Measurements from ENCODE around the gene ABCC8.

The ABCC8 gene

DNA sequence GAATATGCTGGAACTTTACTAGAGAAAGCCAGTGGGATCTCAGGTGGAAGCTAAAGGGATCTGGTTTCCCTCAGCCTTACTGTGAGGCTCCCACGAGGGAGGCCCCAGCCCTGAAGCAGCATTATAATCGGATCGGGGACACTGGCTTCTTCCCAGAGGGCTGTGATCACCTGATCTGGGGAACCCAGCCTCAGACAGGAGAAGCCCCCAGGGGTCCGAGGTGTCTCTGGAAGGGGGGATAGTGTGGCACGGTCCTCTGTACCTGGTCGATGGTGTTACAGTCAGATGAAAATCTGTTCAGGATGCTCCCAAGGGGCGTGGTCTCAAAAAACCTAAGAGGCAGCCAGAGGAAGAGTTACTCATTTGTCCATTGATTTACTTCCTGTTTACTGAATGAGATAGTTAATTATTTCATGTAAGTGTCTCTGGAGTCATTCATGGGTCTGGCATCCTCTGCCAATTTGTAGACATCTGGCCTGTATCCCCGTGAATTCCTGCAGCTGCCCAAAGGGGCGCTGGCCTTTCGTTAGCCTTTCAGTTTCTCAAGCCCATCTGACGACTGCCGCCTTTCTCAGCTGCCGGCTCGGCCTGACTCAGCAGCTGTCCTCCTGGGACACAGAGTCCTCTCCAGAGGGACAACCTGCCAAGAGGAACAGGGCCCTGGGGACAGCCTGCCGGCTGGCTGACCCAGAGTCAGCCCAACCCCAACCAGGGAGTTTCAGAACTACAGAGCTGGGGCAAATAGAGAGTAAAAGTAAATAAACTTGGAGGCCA is 71.2 kb downstream of the ABCC8 start:
- no peak for DNase-seq (ENCODE audit: low spot score)

DNA sequence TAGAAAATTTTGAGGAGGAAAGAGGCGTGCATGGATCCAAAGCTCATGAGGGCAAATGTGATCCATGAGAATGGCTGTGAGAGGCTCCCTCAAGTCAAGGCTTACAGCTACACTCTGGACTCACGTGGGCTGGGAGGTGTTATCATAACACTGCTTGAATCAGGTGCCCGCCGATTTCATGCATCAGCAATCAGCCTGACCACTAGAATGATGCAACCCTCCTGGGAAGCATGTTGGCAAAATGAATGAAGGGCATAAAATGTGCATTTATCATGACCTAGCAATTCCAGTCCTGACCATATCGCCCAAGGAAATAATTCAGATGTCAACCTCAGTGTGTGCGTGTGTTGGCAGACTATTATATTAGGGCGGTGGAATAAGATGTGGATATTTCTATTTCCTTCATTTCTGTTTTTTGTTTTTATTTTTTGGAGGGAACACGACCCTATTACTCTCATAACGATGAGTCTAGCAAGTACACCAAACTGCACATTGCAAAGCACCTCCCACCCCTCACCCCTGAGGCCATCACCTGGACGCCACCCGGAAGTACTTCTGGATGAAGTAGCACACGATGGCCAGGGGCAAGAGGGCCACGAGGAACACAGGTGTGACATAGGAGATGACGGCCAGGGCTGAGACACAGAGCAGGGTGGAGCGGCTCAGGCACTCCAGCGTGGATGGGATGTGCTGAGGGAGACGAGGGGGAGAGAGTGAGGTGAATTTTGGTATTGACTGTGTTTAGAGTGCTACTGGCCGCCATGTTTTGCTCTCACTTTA is 72.5 kb downstream of the ABCC8 start:
- no peak for DNase-seq (ENCODE audit: low spot score)

DNA sequence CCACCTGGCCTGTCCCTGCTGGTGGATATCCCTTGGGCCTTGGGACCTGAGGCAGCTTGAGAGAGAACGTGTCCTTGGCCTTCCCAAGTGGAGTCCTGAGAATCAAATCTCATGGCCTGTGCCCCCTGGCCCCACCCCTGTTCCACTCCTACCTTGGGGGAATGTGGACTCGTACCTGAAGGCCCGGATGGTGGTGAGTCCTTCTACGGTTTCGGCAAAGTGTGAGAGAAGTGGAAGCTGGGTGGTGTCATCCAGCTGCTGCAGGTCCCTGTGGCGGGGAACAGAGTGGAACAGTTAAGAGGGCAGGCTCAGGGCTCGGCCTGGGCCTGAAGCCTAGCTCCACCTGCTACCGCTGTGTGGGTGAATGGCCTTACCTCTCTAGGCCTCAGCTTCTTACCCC is 74.2 kb downstream of the ABCC8 start:
- DNase-seq (ENCODE audit: low spot score) = no peak

DNA sequence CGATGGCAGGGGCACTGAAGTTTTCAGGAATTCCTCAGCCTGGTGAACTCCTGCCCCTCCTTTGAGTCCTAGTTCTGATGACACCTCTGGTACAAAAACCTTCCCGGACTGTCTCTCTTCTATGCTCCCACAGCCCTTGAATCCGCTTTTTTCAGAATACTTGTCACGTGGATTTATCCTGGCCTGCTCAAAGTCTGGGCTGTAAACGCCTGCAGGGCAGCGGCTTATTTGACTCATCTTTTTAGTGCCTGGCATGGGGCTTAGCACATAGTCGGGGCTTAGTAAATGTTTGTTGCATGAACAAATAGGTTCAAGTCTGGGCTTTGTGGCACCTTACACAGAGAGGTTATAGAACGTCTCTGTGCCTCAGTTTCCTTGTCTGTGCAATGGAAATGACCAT is 74.8 kb downstream of the ABCC8 start:
- DNase-seq (ENCODE audit: low spot score) = no peak

DNA sequence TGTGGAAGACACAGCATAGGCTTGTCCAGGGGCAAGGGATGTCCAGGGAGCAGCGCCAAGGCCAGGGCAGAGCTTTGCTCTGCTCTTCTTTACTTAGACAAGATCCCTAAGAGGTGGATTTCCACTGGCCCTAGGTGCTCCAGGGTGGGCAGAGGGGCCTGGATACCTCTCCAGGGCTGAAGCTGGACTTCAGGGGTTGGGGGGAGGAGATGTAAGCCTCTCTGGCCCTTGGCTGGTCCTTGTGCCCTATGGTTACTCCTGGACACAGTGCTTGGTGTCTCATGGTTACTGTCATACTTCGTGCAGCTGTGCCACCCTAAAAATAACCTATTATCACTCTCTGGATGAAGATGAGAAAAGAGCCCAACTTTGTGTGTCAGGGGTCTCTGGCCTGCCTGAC is 75.3 kb downstream of the ABCC8 start:
- no peak for DNase-seq (ENCODE audit: low spot score)

DNA sequence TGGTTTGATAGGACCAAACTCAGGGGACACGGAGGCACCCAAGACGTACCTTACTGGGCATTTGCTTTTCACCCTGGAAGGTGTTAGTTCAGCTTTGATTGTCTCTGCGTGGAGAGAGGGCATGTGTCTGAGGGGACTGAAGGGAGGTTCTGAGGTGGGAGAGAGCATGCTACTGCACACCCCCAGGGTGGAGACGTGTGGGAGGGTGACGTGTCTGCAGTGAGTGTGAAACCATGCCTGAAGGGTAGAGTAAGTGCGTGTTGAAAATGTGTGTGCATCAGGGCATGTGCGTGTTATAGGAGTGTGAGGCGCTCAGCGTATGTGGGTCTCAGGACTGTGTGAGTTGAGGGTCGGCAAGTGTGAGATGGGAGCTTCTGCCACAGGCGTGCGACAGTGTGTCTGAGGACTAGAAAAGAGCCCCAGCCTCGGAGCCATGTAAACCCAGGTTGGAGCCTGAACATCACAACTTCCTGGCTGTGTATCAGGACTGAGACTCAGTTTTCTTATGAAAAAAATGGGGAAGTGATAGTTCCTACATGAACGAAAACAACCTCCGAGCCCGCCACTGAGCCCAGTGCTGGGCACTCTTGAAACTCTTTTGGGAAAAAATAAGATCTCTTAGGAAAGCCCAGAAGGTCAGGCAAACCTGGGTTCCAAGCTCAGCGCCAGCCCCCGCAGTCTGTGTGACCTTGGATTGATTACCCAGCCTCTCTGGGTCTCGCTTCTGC is 76.4 kb downstream of the ABCC8 start:
- no peak for DNase-seq (ENCODE audit: low spot score)

DNA sequence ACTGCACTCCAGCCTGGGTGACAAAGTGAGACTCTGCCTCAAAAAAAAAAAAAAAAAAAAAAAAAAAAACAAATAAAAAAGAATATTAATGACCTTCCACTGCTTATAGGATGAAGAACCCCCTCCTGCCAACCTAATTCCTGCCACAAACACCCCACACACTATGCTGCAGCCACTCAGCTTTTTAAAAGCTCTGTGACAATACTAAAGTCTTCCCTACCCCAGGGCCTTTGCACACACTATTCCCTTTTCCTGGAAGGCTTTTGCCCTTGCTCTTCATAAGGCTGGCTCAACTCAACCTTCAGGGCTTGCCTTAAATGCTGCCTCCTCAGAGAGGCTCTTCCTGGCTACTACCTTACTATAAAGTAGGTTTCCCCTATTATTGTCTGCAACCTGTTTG is 77.4 kb downstream of the ABCC8 start:
- DNase-seq (ENCODE audit: low spot score) = no peak

DNA sequence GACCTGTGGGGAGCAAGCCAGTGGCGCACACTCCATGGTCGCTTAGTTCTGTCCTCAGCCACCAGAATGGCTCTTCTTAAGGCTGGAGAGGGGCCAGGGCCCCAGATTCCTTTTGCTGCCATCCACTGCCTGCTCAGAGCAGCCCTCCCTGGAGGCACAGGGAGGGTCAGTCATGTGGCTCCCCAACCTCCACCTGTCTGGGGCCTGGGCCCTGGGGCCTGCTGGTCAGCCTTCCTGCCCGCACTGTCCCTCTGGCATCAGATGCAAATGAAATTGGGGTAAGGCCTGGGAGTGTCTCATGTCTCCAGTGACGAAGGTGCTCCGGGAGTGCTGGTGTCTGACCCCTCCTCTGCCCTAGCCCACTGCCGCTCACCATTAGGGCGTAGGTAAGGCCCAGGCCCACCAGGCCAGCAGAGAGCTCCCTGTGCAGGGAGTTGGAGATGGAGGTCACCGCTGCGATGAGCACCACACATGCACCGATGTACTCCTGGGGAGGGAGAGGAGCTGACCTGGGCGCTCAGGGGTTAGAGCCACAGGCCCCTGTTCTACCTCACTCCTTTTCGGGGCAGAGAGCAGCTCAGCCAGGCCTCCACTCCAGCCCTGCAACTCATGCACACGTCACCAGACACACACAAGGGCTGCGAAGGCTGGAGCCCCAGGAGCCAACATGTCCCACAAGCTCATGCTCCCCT is 79.2 kb downstream of the ABCC8 start:
- DNase-seq (ENCODE audit: low spot score) = no peak

DNA sequence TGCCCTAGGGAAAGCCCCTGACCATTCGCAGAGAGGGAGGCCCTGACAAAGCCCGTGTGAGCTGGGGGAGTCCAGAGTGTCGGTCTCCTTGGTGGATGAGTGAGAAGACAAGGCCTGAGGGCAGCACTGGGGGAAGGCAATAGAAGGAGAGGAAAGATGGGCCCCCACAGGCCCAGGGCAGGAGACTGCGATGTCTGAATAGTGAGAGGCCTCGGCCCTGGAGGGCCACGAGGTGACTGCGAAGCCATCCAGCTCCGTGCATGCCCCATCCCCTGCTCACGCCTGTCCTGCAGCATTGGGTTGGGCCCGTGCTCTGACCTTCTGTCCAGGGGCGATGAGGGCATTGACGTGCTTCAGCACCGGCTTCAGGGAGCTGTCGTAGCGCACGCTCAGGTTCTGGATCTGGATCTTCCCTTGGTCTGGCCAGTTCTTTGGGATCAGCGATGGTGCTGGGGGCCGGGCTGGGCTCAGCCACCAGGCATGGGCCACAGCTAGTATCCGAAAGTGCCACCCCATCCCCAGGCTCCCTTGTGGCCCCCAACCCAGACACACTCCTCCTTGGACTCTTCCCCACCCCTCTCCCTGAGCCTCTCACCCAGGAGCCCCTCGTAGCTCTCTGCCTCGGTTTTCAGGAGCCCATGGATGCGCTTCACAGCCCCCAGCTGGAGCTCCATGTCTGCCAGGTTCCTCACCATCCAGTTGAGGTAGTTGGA is 79.9 kb downstream of the ABCC8 start:
- DNase-seq (ENCODE audit: low spot score) = no peak

DNA sequence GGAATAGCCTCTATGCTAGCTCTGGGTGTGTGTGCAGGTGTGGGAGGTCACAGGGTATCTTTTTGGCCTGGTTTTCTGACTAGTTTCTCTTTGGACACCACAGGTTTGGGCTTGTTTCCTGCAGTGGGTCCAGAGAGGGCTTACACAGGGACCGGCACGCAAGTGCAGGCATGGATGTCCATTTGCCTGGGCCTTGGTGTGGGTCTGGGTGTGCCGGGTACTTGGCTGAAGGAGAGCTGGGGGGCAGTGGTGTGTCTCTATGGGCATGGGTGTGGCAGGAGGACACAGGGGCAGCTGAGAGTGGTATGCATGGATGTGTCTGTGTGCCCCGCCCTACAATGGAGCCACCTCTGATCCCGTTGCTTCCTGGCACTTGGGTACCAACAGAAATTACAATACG is 80.7 kb downstream of the ABCC8 start:
- no peak for DNase-seq (ENCODE audit: low spot score)

DNA sequence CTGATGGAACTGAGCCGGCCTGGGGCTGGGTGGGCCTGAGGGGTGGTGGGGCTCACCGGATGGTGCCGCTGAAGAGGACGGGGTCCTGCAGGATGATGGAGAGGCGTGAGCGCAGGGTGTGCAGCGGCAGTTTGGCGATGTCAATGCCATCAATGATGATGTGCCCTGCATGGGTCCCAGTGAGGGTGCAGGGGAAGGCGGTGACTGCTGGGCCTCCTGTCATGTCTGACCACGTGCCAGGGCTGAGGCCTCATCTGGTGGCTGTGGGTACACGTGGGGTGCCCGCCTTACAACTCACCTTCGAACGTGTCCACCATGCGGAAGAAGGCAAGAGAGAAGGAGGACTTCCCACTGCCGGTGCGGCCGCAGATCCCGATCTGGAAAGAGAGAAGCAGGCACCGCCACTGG is 81.1 kb downstream of the ABCC8 start:
- no peak for DNase-seq (ENCODE audit: low spot score)

DNA sequence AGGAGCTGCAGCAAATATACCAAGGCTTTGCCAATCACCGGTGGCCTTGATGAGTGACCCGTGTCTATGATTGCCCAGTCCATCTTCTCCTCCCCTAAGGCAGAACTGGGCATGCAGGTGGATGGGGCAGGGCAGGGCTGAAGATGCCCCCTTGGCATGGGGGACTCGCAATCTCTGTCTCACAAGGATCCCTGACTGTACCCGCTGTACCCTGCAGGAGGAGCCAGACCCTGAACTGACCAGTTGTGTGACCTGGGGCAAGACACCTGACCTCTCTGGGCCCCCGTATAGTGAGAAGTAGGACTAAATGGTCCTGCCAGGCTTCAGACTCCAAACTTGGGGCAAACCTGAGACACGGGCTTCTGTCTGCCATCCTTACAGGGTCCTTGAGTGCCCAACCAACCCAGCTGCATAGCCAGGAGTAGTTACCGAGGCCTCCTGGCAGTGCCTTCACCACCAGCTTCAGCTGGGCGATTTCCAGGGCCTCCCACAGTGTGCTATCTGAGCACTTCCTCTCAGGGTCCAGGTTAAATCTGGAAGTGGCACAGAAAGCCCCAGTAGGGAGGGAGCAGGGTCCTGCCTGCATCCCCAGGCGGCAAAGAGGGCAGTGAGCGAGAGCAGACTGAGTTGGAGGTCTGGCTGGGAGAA is 81.8 kb downstream of the ABCC8 start:
- no peak for DNase-seq (ENCODE audit: low spot score)

DNA sequence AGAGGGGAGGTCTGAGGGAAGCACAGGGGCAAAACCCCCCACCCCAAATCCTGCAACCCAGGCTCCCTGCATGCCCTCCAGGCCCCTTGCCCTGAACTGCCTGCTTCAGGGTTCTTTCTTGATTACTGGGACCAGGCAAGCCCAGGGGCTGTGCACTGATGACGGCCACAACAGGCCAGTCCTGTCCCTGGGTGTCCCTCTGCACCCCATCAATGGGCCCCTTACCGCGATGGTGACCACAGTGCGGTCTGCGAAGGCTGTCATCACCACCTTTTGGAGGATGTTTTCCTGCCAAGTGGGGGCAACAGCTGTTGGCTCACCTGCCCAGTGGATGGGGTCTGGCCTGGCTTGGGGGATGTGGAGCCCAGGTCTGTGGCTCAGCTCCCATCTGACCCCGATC is 83.2 kb downstream of the ABCC8 start:
- no peak for DNase-seq (ENCODE audit: low spot score)

DNA sequence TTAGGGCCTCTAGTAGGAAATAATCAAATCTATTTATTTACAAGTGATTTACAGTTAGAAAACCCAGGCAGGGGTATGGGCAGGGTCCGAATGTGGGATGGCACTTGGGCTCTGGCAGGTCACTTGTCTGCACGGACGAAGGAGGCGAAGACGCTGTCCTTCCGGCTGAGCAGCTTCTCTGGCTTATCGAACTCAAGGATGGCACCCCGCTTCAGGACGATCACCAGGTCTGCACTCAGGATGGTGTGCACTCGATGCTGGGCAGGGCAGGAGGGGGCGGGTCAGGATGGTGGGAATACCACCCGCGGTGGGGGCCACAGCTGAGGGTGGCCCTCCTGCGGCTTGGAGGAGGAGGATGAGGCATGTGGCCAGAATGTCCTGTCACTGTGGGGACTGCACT is 83.8 kb downstream of the ABCC8 start:
- no peak for DNase-seq (ENCODE audit: low spot score)

DNA sequence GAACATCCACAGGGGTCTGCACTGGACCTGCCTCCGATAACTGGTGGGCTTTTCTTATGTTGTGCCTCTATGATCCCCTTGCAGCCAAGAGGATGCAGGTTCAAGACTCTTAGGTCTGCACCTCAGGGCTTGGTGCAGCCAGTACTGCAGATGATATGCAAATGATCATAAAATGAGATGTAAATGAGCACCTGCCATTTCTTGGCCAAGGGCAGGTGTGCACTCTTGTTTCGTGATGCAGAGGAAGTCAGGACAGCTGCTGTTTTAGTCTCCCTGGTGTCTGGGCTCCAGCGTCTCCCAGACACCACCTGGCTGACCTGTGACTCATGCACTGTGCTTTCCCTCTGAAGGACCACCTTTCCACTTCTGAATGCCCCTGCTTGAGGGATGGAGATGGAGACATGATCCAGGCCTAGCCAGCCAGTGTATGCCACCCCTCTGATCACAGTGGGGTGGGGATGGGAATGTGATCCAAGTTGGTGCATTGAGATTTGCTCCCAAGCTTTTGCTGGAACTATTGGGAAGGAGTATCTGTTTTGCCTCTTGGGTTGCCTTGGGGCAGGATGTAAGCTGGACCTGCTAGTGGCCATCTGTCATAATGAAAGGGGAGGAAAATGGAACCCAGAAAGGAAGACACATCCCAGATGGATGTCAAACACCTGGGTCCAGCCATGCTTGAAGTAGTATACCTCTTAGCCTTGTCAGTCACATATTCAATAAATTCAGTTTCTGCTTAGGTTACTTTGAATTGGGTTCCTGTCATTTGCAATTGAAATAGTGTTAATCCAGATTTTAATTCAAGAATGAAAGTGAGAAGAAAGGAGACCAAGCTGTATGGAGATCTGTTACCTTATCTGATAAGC is 84.9 kb downstream of the ABCC8 start:
- no peak for DNase-seq (ENCODE audit: low spot score)

DNA sequence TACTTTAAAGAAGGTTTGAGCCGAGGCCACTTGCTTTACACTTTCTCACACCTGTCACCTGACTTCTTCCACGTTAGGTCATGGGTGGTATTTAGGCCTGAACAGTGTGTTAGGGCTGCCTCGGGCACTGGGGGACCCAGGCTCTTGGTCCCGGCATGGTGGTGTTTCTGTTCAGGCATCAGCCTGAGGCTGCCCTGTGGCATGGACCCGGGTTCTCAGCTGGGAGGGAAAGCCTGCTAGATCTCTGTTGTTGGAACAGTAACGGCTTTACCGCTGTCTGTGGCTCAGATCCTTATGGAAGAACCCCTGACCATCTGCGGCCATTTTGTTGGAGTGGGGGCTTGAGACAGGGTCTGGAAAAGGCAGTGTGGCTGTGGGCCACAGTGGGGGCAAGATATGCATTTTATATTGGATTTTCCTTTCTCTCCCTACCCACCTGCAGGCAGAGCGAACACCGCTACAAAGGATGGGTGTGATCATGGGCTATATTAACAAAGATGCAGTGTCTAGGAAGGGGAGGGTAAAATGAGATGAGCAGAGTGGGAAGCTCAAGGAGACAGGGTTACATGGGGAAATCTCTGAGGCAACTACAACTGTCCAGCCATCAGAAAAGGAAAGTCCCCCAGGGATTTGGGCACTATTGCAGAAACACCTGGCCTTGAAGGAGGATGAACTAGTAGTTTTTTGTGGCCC is 86.5 kb downstream of the ABCC8 start:
- no peak for DNase-seq (ENCODE audit: low spot score)

DNA sequence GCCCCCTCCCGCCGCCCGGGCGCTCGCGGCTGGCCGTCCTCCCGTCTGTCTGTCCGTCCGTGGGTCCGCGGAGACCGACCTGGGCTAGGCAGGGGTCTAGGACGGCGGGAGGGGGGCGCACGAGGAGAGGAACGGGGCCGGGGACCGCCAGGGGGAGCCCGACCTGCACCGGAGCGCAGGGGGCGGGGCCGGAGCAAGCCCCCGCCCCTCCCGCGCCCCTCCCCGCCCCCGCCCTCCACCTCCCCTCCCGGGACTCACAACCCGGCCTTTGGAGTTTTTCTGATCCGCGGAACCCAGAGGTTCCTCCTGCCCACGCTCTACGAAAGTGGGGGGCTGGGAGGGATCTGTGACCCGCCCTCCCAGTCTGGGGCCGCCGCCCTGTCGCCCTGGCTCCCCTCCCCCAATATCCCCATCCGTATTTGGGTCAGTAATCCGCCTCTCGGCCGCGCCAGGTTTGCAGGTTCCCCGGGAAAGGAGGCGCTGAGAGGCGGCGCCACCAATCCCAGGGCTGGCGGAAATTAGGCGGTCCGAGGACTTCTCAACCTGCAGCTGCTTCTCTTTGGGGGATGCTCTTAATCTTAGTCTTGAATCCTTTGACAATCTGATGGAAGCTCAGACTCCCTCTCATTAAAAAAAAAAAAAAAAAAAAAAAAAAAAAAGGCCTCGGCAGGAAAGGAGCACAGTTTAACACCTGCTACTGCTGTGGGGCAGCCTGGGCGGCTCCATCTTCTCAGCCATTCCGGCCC is 87.3 kb downstream of the ABCC8 start:
- DNase-seq (ENCODE audit: low spot score) = peak; percentile 93

DNA sequence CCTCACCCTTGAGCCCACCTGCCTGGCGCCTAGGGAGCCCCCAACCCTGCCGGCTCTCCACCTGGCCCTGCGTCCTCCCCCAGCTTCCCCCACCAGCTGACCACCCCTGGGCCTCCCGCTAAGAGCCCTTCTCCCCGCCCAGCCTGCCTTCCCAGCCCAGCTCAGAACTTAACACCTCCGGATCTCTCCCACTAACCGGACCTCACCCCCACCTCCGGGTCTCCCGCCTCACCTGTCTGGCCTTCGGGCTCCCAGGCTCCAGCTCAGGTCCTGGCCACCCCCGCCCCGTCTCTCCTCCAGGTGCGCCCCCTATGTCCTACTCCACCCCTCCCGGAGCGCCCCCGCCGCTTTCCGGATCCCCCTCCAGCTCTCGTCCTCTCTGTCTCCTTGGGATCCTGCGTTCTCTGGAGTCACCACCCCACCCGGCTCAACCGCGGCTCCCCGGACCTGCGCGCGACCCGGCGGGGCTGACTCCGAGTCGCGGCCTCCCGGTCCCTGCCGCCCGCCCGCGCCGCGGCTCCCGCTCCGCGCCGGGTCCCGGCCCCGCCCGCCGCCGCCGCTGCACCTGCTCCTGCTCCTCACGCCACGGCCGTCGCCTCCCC is 87.9 kb downstream of the ABCC8 start, which contains the start of gene KCNJ11:
Gene KCNJ11, minus strand, starts transcription at position 51 of the 602 bp plus-strand sequence. CDS start 568 bp downstream, outside the sequence.
- DNase-seq (ENCODE audit: low spot score) = peak; percentile 51

Measured in iPS-NIHi11 (cell line).